ENCODE data around the gene ABCC1.
"Not testable (repeated sequence)": the region's sequence is repeated elsewhere in the genome, so short reads cannot be mapped to it uniquely, and the experiment has no call there.

The ABCC1 gene

DNA sequence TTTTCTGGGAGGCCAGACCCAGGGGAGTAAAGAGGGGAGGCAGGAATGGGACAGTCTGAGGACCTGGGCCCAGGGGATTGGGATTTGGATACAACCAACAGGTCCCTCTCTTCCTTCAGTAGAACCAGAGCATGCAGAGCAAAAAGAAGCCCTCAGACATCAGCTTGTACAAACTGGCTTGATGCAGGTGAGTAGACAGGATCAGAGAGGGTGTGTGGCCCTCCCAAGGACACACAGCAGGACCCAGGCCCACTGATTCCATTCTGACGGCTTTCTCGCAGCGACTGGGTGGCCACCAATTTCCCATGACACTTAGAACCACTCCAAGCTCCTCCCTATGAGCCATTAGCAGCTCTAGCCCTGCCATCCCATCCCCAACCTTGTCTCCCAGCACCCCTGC is 210.2 kb downstream of the ABCC1 start:
- no peak overlapping the region for H3K4me3 ChIP-seq (ENCODE audit: low read length)
- DNase-seq (ENCODE audit: low read depth) = no peak
- TF ChIP-seq, protein P1, sequence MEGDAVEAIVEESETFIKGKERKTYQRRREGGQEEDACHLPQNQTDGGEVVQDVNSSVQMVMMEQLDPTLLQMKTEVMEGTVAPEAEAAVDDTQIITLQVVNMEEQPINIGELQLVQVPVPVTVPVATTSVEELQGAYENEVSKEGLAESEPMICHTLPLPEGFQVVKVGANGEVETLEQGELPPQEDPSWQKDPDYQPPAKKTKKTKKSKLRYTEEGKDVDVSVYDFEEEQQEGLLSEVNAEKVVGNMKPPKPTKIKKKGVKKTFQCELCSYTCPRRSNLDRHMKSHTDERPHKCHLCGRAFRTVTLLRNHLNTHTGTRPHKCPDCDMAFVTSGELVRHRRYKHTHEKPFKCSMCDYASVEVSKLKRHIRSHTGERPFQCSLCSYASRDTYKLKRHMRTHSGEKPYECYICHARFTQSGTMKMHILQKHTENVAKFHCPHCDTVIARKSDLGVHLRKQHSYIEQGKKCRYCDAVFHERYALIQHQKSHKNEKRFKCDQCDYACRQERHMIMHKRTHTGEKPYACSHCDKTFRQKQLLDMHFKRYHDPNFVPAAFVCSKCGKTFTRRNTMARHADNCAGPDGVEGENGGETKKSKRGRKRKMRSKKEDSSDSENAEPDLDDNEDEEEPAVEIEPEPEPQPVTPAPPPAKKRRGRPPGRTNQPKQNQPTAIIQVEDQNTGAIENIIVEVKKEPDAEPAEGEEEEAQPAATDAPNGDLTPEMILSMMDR (IDR thresholded peaks at IDR 0.05; ENCODE audit: insufficient read depth, low read depth, low read length, missing control alignments) = no peak

DNA sequence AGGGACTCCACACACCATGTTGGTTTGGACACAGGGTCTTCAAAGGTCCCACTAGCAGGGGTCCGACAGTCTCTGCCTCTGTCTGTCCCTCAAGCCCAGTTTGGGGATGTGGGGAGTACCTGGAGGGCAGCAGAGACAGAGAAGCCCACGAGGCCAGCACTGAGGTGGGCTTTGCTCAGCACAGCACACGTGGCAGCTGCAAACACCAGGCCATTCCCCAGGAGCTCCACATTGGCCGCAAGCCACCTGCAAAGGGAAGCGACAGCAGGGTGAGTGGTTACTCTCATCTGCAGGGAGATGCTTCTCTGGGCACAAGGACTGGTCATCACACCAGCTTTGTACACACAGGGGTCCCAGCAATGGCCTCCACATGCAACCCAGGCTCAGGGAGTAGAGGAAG is 211.9 kb downstream of the ABCC1 start:
- no peak for DNase-seq (ENCODE audit: low read depth)
- TF ChIP-seq, protein P1 (IDR thresholded peaks at IDR 0.05; ENCODE audit: insufficient read depth, low read depth, low read length, missing control alignments) = no peak
- no peak overlapping the region for H3K4me3 ChIP-seq (ENCODE audit: low read length)

DNA sequence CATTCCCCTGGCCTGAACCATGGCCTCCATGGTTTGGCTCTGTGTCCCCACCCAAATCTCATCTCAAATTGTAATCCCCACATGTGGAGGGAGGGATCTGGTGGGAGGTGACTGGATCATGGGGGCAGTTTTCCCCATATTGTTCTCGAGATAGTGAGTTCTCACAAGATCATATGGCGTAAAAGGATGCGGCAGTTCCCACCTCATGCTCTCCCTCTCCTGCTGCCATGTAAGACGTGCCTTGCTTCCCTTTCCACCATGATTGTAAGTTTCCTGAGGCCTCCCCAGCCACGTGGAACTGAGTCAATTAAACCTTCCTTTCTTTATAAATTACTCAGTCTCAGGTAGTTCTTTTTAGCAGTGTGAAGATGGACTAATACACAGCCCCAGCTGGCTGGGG is 212.4 kb downstream of the ABCC1 start:
- not testable (repeated sequence) for H3K4me3 ChIP-seq (ENCODE audit: low read length); DNase-seq (ENCODE audit: low read depth)

DNA sequence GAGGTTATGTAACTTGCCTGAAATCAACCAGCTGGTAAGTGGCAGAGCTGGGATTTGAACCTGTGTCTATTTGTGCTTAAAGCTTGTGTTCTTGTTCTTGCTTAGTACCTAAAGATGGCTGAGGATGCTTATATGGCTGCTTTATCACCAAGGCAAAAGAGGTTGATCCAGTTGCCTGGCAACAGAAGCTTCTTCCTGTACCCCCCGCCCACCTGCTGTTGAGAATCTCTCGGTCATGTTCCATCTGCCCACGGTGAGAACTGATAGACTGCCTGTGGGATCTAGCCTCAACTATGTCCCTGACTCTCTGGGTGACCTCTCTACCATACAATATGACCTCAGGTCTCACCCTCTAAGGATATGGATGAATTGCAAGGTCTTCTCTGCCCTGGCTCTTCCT is 213.2 kb downstream of the ABCC1 start:
- no peak for DNase-seq (ENCODE audit: low read depth)
- TF ChIP-seq, protein P1 (IDR thresholded peaks at IDR 0.05; ENCODE audit: insufficient read depth, low read depth, low read length, missing control alignments) = no peak
- no peak overlapping the region for H3K4me3 ChIP-seq (ENCODE audit: low read length)

DNA sequence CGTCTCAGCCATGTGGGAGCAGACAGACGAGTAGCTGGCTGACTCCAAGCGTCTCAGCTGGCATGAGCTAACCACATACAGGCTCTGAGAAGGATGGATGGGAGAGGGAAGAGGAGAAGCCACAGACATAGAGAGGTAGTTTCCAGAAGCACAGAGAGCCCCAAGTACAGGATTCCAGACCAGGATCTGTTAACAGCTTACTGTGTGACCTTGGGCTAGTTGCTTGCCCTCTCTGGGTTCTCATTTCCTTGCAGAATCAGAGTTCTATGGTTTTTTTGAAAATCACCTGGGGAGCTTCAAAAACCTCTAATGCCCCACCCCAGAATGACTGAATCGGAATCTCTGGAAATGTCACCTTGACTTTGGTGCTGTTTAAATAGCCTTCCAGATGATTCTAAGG is 213.7 kb downstream of the ABCC1 start:
- no peak for DNase-seq (ENCODE audit: low read depth)
- TF ChIP-seq, protein P1 (IDR thresholded peaks at IDR 0.05; ENCODE audit: insufficient read depth, low read depth, low read length, missing control alignments) = no peak
- no peak overlapping the region for H3K4me3 ChIP-seq (ENCODE audit: low read length)

DNA sequence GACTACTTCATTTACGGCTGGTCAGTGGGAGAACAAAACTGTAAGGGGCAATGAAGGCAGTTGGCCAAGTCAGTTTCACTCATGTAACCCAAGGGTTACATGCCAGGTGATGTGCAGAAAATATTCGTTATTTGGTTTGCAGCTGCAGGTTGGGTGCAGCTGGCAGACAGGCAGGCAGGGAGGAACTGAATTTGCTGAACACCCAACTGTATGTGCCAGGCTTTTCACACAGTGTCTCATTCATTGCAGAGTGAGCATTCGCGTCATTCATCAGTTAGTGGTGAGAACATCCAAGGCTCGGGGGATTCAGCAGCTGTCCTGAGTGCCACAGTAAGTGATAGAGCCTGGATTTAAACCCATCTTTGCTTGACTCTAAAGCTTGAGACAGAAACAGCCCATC is 214.2 kb downstream of the ABCC1 start:
- H3K4me3 ChIP-seq (ENCODE audit: low read length) = no peak overlapping the region
- TF ChIP-seq, protein P1 (IDR thresholded peaks at IDR 0.05; ENCODE audit: insufficient read depth, low read depth, low read length, missing control alignments) = no peak
- no peak for DNase-seq (ENCODE audit: low read depth)

DNA sequence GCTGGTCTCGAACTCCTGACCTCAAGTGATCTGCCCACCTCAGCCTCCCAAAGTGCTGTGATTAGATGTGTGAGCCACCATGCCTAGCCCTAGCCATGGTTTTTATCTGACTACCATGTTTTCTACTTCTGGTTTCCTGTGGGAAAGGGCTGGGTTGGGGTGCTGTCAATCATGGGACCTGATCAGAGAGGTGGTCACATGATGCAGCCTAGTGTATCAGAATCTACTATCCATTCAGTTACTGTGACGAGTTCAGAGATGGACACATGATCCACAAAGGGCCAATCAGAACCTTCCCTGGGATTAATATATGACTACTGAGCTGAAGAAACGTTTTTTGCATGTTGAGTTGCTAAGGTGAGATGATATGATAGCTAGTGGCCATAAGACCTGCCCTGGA is 214.8 kb downstream of the ABCC1 start:
- TF ChIP-seq, protein P1 (IDR thresholded peaks at IDR 0.05; ENCODE audit: insufficient read depth, low read depth, low read length, missing control alignments) = no peak
- no peak for DNase-seq (ENCODE audit: low read depth)
- H3K4me3 ChIP-seq (ENCODE audit: low read length) = no peak overlapping the region

DNA sequence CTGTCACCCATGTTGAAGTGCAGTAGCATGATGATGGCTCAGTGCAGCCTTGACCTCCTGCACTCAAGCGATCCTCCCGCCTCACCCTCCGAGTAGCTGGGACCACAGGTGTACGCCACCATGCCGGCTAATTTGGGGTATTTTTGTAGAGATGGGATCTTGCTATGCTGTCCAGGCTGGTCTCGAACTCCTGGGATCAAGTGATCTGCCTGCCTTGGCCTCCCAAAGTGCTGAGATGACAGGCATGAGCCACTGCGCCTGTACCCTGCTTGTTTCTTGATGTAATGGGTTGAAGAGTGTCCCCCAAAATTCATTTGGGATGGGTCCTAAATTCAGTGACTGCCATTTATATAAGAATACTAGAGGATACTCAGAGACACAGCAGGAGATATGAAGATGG is 216.7 kb downstream of the ABCC1 start:
- H3K4me3 ChIP-seq (ENCODE audit: low read length) = no peak overlapping the region
- DNase-seq (ENCODE audit: low read depth) = no peak
- TF ChIP-seq, protein P1 (IDR thresholded peaks at IDR 0.05; ENCODE audit: insufficient read depth, low read depth, low read length, missing control alignments) = no peak
